Body of pancreas (tissue), 4 donors: ENCODE results near the gene SLC24A3. TPM values are rescaled to one million over a fixed set of nuclear protein-coding genes. Genes with fewer than 3 reads are reported as not detected.

Source experiments
- ATAC-seq: fragments of 150-250 bp; one replicate; pipeline ENCODE4 v1.9.1; 2016
- DNase-seq, 4 donors: peaks; one replicate each; pipeline ENCODE4 v3.0.0-alpha.2; 2019
- H3K27ac ChIP-seq, 4 donors: fragments of 200-600 bp; sonication (generic); 1 replicate in 3 of 4; 2 replicates in 1 of 4; pipeline versions ENCODE4 v1.5.1 to v1.6.1; 2016 to 2019; ENCODE audit warnings: mild to moderate bottlenecking in 1 of 4, mixed read lengths in 1 of 4, moderate library complexity in 1 of 4
- H3K27me3 ChIP-seq, 2 donors: fragments of 200-600 bp; sonication (generic); one replicate each; pipeline ENCODE4 v1.6.0; 2016; ENCODE audit warnings: mild to moderate bottlenecking in 1 of 2
- H3K36me3 ChIP-seq, 2 donors: fragments of 200-600 bp; sonication (generic); replicated peaks in 1 of 2; 2 replicates each; pipeline ENCODE4 v1.5.1; 2016; ENCODE audit warnings: low read depth in 2 of 2; ENCODE audit not compliant: insufficient read depth in 1 of 2
- H3K4me1 ChIP-seq: fragments of 200-600 bp; sonication (generic); one replicate; pipeline ENCODE4 v1.6.0; 2016
- H3K4me3 ChIP-seq, 2 donors: fragments of 200-600 bp; sonication (generic); 1 replicate in 1 of 2; 2 replicates in 1 of 2; pipeline ENCODE4 v1.5.1; 2016 to 2019
- H3K9me3 ChIP-seq, 3 donors: fragments of 200-600 bp; sonication (generic); 1 replicate in 2 of 3; 2 replicates in 1 of 3; pipeline ENCODE4 v1.5.1; 2016
- CTCF ChIP-seq, 7 experiments: fragments of 450-650 bp in 4 of 7; fragments of 200-600 bp in 3 of 7; sonication (generic) in 3 of 7; IDR thresholded peaks; one replicate each; pipeline ENCODE4 v1.5.1; 2016 to 2019; ENCODE audit warnings: antibody characterized with exemption in 7 of 7
- POLR2A ChIP-seq, 3 donors: fragments of 450-650 bp; IDR thresholded peaks; one replicate each; pipeline ENCODE4 v1.6.1; 2016; ENCODE audit warnings: antibody characterized with exemption in 3 of 3, mild to moderate bottlenecking in 2 of 3
- WGBS, 2 donors: methylation state at CpG; one replicate each; pipeline ENCODE4 v1.1.5; 2017; 5-methylcytosine and 5-hydroxymethylcytosine counted together
- intact Hi-C: fragments of 100-400 bp; cut with DNase I; formaldehyde crosslinking; loops from one replicate; pipeline ENCODE4 v1.15.1; 2023
- total RNA-seq, 2 donors: library from RNA; depleted of rRNA; stranded (reverse); fragments of >200 nt; gene quantifications; one replicate each; pipeline ENCODE4 v1.1.0, GENCODE V29; 2016

SLC24A3 gene
- total RNA-seq, 2 donors from 2014 or later, result 0.66 to 1.0 TPM

- no peak for TF ChIP-seq CTCF (IDR thresholded peaks at IDR 0.05)
- no peak for TF ChIP-seq POLR2A (IDR thresholded peaks at IDR 0.05)
- Histone ChIP-seq H3K4me3 (no peak overlapping the region), H3K27ac (no peak overlapping the region), H3K27me3 (no peaks in the 10 kb centered on the region), H3K4me1 (no peaks in the 10 kb centered on the region), H3K9me3 (no peaks in the 10 kb centered on the region), H3K36me3 (no peaks in the 10 kb centered on the region)
- 70 to 81% methylated on average over 6 of the region's 6 CpGs for WGBS, 2 donors
- intact Hi-C loops, result no loop called here
- DNase-seq, result no peak
- no peak for ATAC-seq
These were observed 557.9 kb downstream of the SLC24A3 start for GRCh38 chr20:19770375-19770774.

- intact Hi-C loops, result no loop called here
- Histone ChIP-seq H3K27ac (no peak overlapping the region), H3K36me3 (no peaks in the 10 kb centered on the region), H3K27me3 (no peaks in the 10 kb centered on the region), H3K4me3 (no peak overlapping the region), H3K4me1 (no peaks in the 10 kb centered on the region), H3K9me3 (no peaks in the 10 kb centered on the region)
- TF ChIP-seq POLR2A (IDR thresholded peaks at IDR 0.05) (no peak), CTCF (IDR thresholded peaks at IDR 0.05) (no peak)
- no peak for ATAC-seq
- 88 to 97% methylated on average over 2 of the region's 2 CpGs for WGBS, 2 donors
- DNase-seq, result no peak
These were observed 558.6 kb downstream of the SLC24A3 start for GRCh38 chr20:19771031-19771430.
